CD4-positive, alpha-beta memory T cell (primary cell): ENCODE measurements around the gene CD163L1. TPM values are rescaled to one million over a fixed set of nuclear protein-coding genes. Genes with fewer than 3 reads are reported as not detected.

Experiments
- CTCF ChIA-PET: fragments of 350-600 bp; sonication (Branson Sonifier 250); formaldehyde crosslinking; loops from one replicate; lab custom pipeline; 2021; ENCODE audit warnings: inconsistent platforms; ENCODE audit not compliant: partially characterized antibody; lab: Charles Lee
- POLR2A ChIA-PET: fragments of 350-600 bp; sonication (Branson Sonifier 250); formaldehyde crosslinking; loops from one replicate; lab custom pipeline; 2021; ENCODE audit not compliant: partially characterized antibody; lab: Charles Lee
- DNase-seq, 5 donors: peaks; one replicate each; pipeline versions ENCODE4 v3.0.0 to v3.0.0-alpha.2; 2020 to 2022; ENCODE audit warnings: mixed read lengths in 1 of 5
- H3K27ac ChIP-seq: one replicate; pipeline ENCODE4 v1.7.0; 2013; ENCODE audit warnings: low read depth, low read length
- H3K27me3 ChIP-seq: 2 replicates; pipeline ENCODE4 v1.7.0; 2013; ENCODE audit warnings: mild to moderate bottlenecking, low read length, moderate library complexity; ENCODE audit not compliant: insufficient read depth
- H3K36me3 ChIP-seq: 2 replicates; pipeline ENCODE4 v1.7.0; 2013; ENCODE audit warnings: mild to moderate bottlenecking, low read length, moderate library complexity; ENCODE audit not compliant: insufficient read depth
- H3K4me1 ChIP-seq: 2 replicates; pipeline ENCODE4 v1.7.0; 2013; ENCODE audit warnings: mild to moderate bottlenecking, low read length, moderate library complexity; ENCODE audit not compliant: insufficient read depth
- H3K4me3 ChIP-seq, 2 donors: one replicate each; pipeline ENCODE4 v1.7.0; 2013; ENCODE audit warnings: low read length in 2 of 2, mild to moderate bottlenecking in 1 of 2
- H3K9me3 ChIP-seq, 2 donors: one replicate each; pipeline ENCODE4 v1.7.0; 2013; ENCODE audit warnings: low read length in 2 of 2, control low read depth in 1 of 2; ENCODE audit not compliant: control insufficient read depth in 1 of 2
- H3K27ac Mint-ChIP-seq, 7 donors: one replicate each; pipeline ENCODE4 v1.8.0; 2020 to 2021; ENCODE audit warnings: mixed read lengths in 7 of 7, mild to moderate bottlenecking in 6 of 7, inconsistent platforms in 3 of 7, moderate library complexity in 3 of 7
- H3K27me3 Mint-ChIP-seq, 2 donors: one replicate each; pipeline ENCODE4 v1.8.0; 2020 to 2021; ENCODE audit warnings: mixed read lengths in 2 of 2
- H3K36me3 Mint-ChIP-seq, 2 donors: one replicate each; pipeline ENCODE4 v1.8.0; 2020 to 2021; ENCODE audit warnings: mixed read lengths in 2 of 2, inconsistent platforms in 1 of 2, mild to moderate bottlenecking in 1 of 2
- H3K4me1 Mint-ChIP-seq, 4 donors: one replicate each; pipeline ENCODE4 v1.8.0; 2020 to 2021; ENCODE audit warnings: mixed read lengths in 4 of 4, mild to moderate bottlenecking in 1 of 4
- H3K4me3 Mint-ChIP-seq, 8 donors: one replicate each; pipeline ENCODE4 v1.8.0; 2020 to 2021; ENCODE audit warnings: mixed read lengths in 8 of 8, mild to moderate bottlenecking in 7 of 8, moderate library complexity in 6 of 8, inconsistent platforms in 3 of 8
- H3K9me3 Mint-ChIP-seq, 8 donors: one replicate each; pipeline ENCODE4 v1.8.0; 2020 to 2021; ENCODE audit warnings: mixed read lengths in 8 of 8, mild to moderate bottlenecking in 5 of 8, inconsistent platforms in 3 of 8, moderate library complexity in 1 of 8
- intact Hi-C: fragments of 100-400 bp; cut with micrococcal nuclease; formaldehyde crosslinking; loops from one replicate; pipeline ENCODE4 v1.15.1; 2023
- polyA plus RNA-seq, 2 donors: library from polyadenylated mRNA; unstranded; fragments of 300-500 nt; fragmentation: Illumina TruSeq; gene quantifications; one replicate each; pipeline ENCODE4 v1.2.3, GENCODE V29; 2021
- total RNA-seq, 2 experiments: library from RNA; stranded (reverse); gene quantifications; one replicate each; pipeline ENCODE4 v1.2.3, GENCODE V29; 2021

CD163L1 gene
- total RNA-seq (1 to 10 TPM in 1 of 2 experiments, under 1 TPM in 1; 0.69 to 1.1 TPM), polyA plus RNA-seq (not detected)

DNA sequence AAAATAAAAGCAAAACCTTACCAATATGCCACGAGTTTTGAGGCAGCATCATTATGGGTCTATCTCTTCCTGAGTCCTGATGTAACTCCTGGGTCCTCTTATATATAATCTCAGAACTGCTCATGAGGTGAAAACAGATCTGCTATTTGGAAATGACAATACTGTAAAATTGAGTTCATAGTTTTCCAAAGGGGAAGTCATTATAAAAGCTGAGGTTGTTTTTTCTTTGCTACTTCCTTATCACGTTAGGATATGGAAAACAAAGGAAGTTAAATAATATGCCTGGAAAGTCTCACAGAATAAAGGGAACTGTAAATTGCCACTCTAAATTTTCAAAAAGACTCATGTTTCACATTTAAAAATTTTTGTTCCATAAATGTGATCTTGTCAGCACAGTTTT, at the start of gene CD163L1:
CD163L1 (minus strand) TSS at position 78 of the 400 bp plus-strand sequence; CDS start at position 52, 26 bp downstream.
- H3K4me1 Mint-ChIP-seq, result peaks cover 0 to 11% (median 3%) of the 10 kb centered on the region in 4 donors
- H3K27ac Mint-ChIP-seq, result no peak within 1 kb of the TSS
- Histone ChIP-seq H3K9me3 (no peaks in the 10 kb centered on the region), H3K36me3 (no peaks in the 10 kb centered on the region), H3K4me3 (no peak within 1 kb of the TSS), H3K27me3 (peaks cover 3% of the 10 kb centered on the region), H3K4me1 (peaks cover 3% of the 10 kb centered on the region), H3K27ac (no peak within 1 kb of the TSS)
- H3K4me3 Mint-ChIP-seq, result no peak within 1 kb of the TSS
- H3K9me3 Mint-ChIP-seq, result peaks cover 0 to 10% (median 3%) of the 10 kb centered on the region in 8 donors
- peaks cover 9 to 16% of the 10 kb centered on the region in 2 donors for H3K27me3 Mint-ChIP-seq
- ChIA-PET POLR2A (no interaction called here), CTCF (no interaction called here)
- DNase-seq, result no peak
- no peaks in the 10 kb centered on the region for H3K36me3 Mint-ChIP-seq
- intact Hi-C loops, result no loop called here

- no peaks in the 10 kb centered on the region for H3K4me1 Mint-ChIP-seq
- no peak overlapping the region for H3K4me3 Mint-ChIP-seq
- no peaks in the 10 kb centered on the region for H3K9me3 ChIP-seq
- no peaks in the 10 kb centered on the region for H3K36me3 ChIP-seq
- no peak overlapping the region for H3K27ac Mint-ChIP-seq
- DNase-seq, result no peak
- POLR2A ChIA-PET, result no interaction called here
- H3K9me3 Mint-ChIP-seq, result peaks cover 0 to 3% (median 0%) of the 10 kb centered on the region in 8 donors
- no peak overlapping the region for H3K4me3 ChIP-seq
- peaks cover 16 to 25% of the 10 kb centered on the region in 2 donors for H3K27me3 Mint-ChIP-seq
- intact Hi-C loops, result no loop called here
- no peak overlapping the region for H3K27ac ChIP-seq
- H3K36me3 Mint-ChIP-seq, result no peaks in the 10 kb centered on the region
- H3K27me3 ChIP-seq, result no peaks in the 10 kb centered on the region
- CTCF ChIA-PET, result no interaction called here
- H3K4me1 ChIP-seq, result no peaks in the 10 kb centered on the region
Observed at GRCh38 chr12:7493006-7493405, 49.1 kb upstream of the CD163L1 start.

GRCh38 chr12:7486512-7486911, 42.6 kb upstream of the CD163L1 start:
- no peaks in the 10 kb centered on the region for H3K9me3 ChIP-seq
- POLR2A ChIA-PET, result no interaction called here
- H3K27me3 ChIP-seq, result no peaks in the 10 kb centered on the region
- Mint-ChIP-seq H3K4me1 (no peaks in the 10 kb centered on the region), H3K4me3 (no peak overlapping the region), H3K27ac (no peak overlapping the region), H3K27me3 (peaks cover 12 to 23% of the 10 kb centered on the region in 2 donors), H3K36me3 (no peaks in the 10 kb centered on the region), H3K9me3 (no peaks in the 10 kb centered on the region)
- no peaks in the 10 kb centered on the region for H3K4me1 ChIP-seq
- H3K36me3 ChIP-seq, result no peaks in the 10 kb centered on the region
- DNase-seq, result no peak
- CTCF ChIA-PET, result no interaction called here
- H3K4me3 ChIP-seq, result no peak overlapping the region
- no peak overlapping the region for H3K27ac ChIP-seq
- intact Hi-C loops, result no loop called here

- Histone ChIP-seq H3K36me3 (no peaks in the 10 kb centered on the region), H3K9me3 (no peaks in the 10 kb centered on the region), H3K4me3 (no peak overlapping the region), H3K27ac (no peak overlapping the region), H3K27me3 (no peaks in the 10 kb centered on the region), H3K4me1 (no peaks in the 10 kb centered on the region)
- Mint-ChIP-seq H3K9me3 (no peaks in the 10 kb centered on the region), H3K27ac (no peak overlapping the region), H3K27me3 (peaks cover 8 to 23% of the 10 kb centered on the region in 2 donors), H3K4me3 (no peak overlapping the region), H3K36me3 (no peaks in the 10 kb centered on the region), H3K4me1 (no peaks in the 10 kb centered on the region)
- intact Hi-C loops, result no loop called here
- ChIA-PET POLR2A (no interaction called here), CTCF (no interaction called here)
- DNase-seq, result no peak
Observed at GRCh38 chr12:7485095-7485494, 41.1 kb upstream of the CD163L1 start.

DNA sequence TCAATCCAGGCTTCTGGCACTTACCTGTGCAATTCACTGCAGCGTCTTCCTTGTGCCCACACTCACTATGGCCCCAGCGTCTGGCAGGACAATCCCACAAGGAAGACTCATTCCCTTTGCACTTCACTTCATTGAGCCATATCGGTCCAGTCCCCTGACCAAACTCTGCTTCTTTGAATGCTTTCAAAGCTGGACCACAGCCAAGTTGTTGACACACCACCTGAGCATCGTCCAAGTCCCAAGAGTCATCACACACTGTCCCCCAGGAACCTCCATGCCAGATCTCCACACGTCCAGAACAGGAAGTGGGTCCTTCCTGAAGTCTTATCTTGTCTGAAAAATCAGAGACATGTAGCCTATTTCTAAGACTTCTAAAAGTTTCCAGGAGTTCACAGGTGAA, 39.4 kb upstream of the CD163L1 start:
- ChIA-PET CTCF (no interaction called here), POLR2A (no interaction called here)
- H3K27ac ChIP-seq, result no peak overlapping the region
- no peak overlapping the region for H3K4me3 ChIP-seq
- H3K36me3 ChIP-seq, result no peaks in the 10 kb centered on the region
- no peaks in the 10 kb centered on the region for H3K4me1 Mint-ChIP-seq
- no peaks in the 10 kb centered on the region for H3K4me1 ChIP-seq
- no peak for DNase-seq
- intact Hi-C loops, result no loop called here
- H3K9me3 ChIP-seq, result no peaks in the 10 kb centered on the region
- no peaks in the 10 kb centered on the region for H3K36me3 Mint-ChIP-seq
- H3K27ac Mint-ChIP-seq, result no peak overlapping the region
- H3K27me3 Mint-ChIP-seq, result peaks cover 6 to 23% of the 10 kb centered on the region in 2 donors
- no peaks in the 10 kb centered on the region for H3K27me3 ChIP-seq
- no peaks in the 10 kb centered on the region for H3K9me3 Mint-ChIP-seq
- H3K4me3 Mint-ChIP-seq, result no peak overlapping the region

DNA sequence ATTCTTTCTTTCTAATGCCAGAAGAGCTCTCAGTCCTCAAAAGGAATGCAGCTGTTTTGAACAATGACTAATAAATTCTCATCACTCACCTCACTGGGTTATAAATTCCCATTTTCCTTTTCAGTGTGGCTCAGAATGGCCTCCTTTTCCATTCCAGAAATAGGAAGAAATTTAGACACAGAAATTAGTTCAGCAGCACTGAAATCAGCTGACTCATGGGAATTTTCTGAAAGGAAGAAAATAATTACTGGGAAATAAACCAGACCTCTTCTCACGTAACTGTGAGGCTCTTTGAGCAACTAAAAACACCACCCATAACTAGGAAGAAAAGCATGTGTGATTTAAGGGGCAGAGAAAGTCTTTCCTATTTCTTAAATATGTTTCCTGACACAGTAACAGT, 35.8 kb upstream of the CD163L1 start:
- no peak for DNase-seq

DNA sequence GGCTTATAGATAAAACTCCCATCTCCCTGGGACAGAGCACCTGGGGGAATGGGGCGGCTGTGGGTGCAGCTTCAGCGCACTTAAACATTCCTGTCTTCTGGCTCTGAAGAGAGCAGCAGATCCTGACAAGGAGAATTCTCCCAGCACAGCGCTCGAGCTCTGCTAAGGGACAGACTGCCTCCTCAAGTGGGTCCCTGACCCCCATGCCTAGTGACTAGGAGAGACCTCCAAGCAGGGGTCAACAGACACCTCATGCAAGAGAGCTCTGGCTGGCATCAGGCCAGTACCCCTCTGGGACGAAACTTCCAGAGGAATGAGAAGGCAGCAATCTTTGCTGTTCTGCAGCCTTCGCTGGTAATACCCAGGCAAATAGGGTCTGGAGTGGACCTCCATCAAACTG, 28.1 kb upstream of the CD163L1 start:
- H3K4me1 ChIP-seq, result no peaks in the 10 kb centered on the region
- no peaks in the 10 kb centered on the region for H3K4me1 Mint-ChIP-seq
- H3K4me3 ChIP-seq, result no peak overlapping the region
- H3K27ac ChIP-seq, result no peak overlapping the region
- no peak for DNase-seq
- no peaks in the 10 kb centered on the region for H3K36me3 ChIP-seq
- POLR2A ChIA-PET, result no interaction called here
- H3K9me3 ChIP-seq, result no peaks in the 10 kb centered on the region
- CTCF ChIA-PET, result no interaction called here
- no peak overlapping the region for H3K4me3 Mint-ChIP-seq
- H3K27me3 ChIP-seq, result no peaks in the 10 kb centered on the region
- H3K27me3 Mint-ChIP-seq, result peaks cover 10 to 11% of the 10 kb centered on the region in 2 donors
- peaks cover 0 to 4% of the 10 kb centered on the region in 2 donors for H3K36me3 Mint-ChIP-seq
- intact Hi-C loops, result no loop called here
- no peak overlapping the region for H3K27ac Mint-ChIP-seq
- H3K9me3 Mint-ChIP-seq, result peaks cover 0 to 18% (median 9%) of the 10 kb centered on the region in 8 donors

More for the DNA sequence above, 35.8 kb upstream of the CD163L1 start:
- H3K4me1 Mint-ChIP-seq, result no peaks in the 10 kb centered on the region
- H3K4me3 Mint-ChIP-seq, result no peak overlapping the region
- H3K9me3 ChIP-seq, result no peaks in the 10 kb centered on the region
- H3K36me3 ChIP-seq, result no peaks in the 10 kb centered on the region
- H3K9me3 Mint-ChIP-seq, result peaks cover 0 to 4% (median 0%) of the 10 kb centered on the region in 8 donors
- CTCF ChIA-PET, result interaction anchor here (0.6 kb wide), 1 partner anchor 18 kb away, joined by 3 read pairs; no protein-coding TSS in a partner anchor
- H3K27me3 Mint-ChIP-seq, result peaks cover 4 to 8% of the 10 kb centered on the region in 2 donors
- no peak overlapping the region for H3K27ac ChIP-seq
- H3K36me3 Mint-ChIP-seq, result no peaks in the 10 kb centered on the region
- POLR2A ChIA-PET, result no interaction called here
- no peak overlapping the region for H3K27ac Mint-ChIP-seq
- intact Hi-C loops, result no loop called here
- H3K4me1 ChIP-seq, result no peaks in the 10 kb centered on the region
- no peak overlapping the region for H3K4me3 ChIP-seq
- no peaks in the 10 kb centered on the region for H3K27me3 ChIP-seq
